Tibial artery (tissue), 4 donors: Measurements from ENCODE around the gene OTOF.

Experiments
- DNase-seq, 2 donors: peaks; one replicate each; pipeline ENCODE4 v3.0.0-alpha.2; 2019
- H3K27ac ChIP-seq, 2 donors: fragments of 200-600 bp; sonication (generic) in 1 of 2; 1 replicate in 1 of 2; 2 replicates in 1 of 2; pipeline ENCODE4 v1.5.1; 2018 to 2019; ENCODE audit warnings: mild to moderate bottlenecking in 1 of 2
- H3K27me3 ChIP-seq, 2 donors: fragments of 200-600 bp; sonication (generic) in 1 of 2; one replicate each; pipeline versions ENCODE4 v1.5.1 to v1.6.0; 2016 to 2019
- H3K36me3 ChIP-seq, 3 donors: fragments of 200-600 bp; sonication (generic) in 2 of 3; one replicate each; pipeline ENCODE4 v1.5.1; 2016 to 2019; ENCODE audit warnings: mild to moderate bottlenecking in 2 of 3
- H3K4me1 ChIP-seq, 4 donors: fragments of 200-600 bp; sonication (generic) in 2 of 4; 1 replicate in 3 of 4; 2 replicates in 1 of 4; pipeline ENCODE4 v1.5.1; 2016 to 2019
- H3K4me3 ChIP-seq, 2 donors: fragments of 200-600 bp; sonication (generic) in 1 of 2; 1 replicate in 1 of 2; 2 replicates in 1 of 2; pipeline ENCODE4 v1.5.1; 2018 to 2019; ENCODE audit warnings: mild to moderate bottlenecking in 2 of 2
- H3K9me3 ChIP-seq, 3 donors: fragments of 200-600 bp; sonication (generic) in 1 of 3; one replicate each; pipeline ENCODE4 v1.5.1; 2016 to 2019
- intact Hi-C: fragments of 100-400 bp; cut with DNase I; formaldehyde crosslinking; loops from one replicate; pipeline ENCODE4 v1.15.0; 2023; ENCODE audit warnings: low total_unique reads
- TF ChIP-seq, protein P1 (sequence below), 2 experiments: fragments of 200-600 bp in 1 of 2; fragments of 450-650 bp in 1 of 2; IDR thresholded peaks; one replicate each; pipeline ENCODE4 v1.5.1; 2017 to 2019; ENCODE audit warnings: antibody characterized with exemption in 2 of 2, mild to moderate bottlenecking in 1 of 2, moderate library complexity in 1 of 2

Gene OTOF

DNA sequence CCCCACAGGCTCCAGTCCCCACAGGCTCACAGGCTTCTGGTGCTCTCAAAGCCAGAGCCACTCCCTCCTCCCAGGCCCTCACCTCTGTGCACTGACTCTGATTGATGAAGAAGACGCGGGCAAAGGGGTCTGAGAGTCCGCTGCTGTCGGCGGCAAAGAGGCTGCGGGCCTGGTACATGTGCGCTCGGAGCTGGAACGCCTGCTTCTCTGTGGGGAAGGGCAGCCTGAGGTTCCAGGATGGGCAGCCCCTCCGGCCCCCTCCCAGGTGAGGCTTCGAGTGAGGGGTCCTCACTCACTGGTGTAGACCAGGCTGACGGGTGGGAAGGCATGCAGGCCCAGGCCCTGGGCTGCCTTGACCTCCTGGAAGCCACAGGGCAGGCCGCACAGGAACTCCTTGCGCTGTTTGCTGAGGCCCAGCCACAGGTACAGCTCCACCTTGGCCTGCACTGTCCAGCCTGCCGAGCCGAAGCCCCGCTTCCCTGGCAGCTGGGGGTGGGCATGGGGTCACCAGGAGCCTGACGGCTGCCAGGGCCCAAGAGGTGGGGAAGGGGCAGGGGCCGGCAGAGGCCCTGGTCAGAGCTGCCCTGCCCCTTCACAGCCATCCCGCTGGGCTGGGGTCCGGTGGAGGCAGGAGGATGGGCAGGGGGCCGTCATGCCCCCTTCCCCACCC, 2.0 kb downstream of the OTOF start:
- TF ChIP-seq, protein P1, sequence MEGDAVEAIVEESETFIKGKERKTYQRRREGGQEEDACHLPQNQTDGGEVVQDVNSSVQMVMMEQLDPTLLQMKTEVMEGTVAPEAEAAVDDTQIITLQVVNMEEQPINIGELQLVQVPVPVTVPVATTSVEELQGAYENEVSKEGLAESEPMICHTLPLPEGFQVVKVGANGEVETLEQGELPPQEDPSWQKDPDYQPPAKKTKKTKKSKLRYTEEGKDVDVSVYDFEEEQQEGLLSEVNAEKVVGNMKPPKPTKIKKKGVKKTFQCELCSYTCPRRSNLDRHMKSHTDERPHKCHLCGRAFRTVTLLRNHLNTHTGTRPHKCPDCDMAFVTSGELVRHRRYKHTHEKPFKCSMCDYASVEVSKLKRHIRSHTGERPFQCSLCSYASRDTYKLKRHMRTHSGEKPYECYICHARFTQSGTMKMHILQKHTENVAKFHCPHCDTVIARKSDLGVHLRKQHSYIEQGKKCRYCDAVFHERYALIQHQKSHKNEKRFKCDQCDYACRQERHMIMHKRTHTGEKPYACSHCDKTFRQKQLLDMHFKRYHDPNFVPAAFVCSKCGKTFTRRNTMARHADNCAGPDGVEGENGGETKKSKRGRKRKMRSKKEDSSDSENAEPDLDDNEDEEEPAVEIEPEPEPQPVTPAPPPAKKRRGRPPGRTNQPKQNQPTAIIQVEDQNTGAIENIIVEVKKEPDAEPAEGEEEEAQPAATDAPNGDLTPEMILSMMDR (IDR thresholded peaks at IDR 0.05), result no peak
- no peaks in the 10 kb centered on the region for H3K36me3 ChIP-seq
- H3K4me3 ChIP-seq, result no peak overlapping the region
- no peak overlapping the region for H3K27ac ChIP-seq
- intact Hi-C loops, result no loop called here
- no peaks in the 10 kb centered on the region for H3K27me3 ChIP-seq
- H3K4me1 ChIP-seq, result peaks cover 0 to 4% (median 0%) of the 10 kb centered on the region in 4 donors
- DNase-seq, result no peak
- H3K9me3 ChIP-seq, result no peaks in the 10 kb centered on the region

DNA sequence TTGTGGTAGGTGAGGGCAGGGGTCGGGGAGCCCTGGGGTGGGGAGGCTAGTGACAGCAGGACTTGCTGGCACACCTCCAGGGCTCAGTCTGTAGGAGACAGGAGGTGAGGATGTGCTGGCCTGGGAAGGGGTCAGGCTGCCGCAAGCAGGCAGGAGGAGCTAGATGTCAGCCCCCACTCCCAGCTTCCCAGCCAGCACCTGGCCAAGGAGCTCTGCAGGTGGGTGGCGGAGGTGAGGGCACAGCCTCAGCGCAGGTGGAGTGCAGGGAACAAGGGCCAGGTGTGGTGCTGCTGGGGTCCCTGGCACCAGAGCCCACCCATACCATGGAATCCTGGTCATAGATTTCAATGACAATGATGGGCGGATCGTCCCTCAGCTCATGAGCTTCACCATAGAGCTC, 2.9 kb downstream of the OTOF start:
- TF ChIP-seq, protein P1 (IDR thresholded peaks at IDR 0.05), result no peak
- no peak overlapping the region for H3K4me3 ChIP-seq
- no peaks in the 10 kb centered on the region for H3K9me3 ChIP-seq
- no peak overlapping the region for H3K27ac ChIP-seq
- intact Hi-C loops, result no loop called here
- no peaks in the 10 kb centered on the region for H3K36me3 ChIP-seq
- DNase-seq, result no peak
- H3K27me3 ChIP-seq, result no peaks in the 10 kb centered on the region
- peaks cover 0 to 4% (median 0%) of the 10 kb centered on the region in 4 donors for H3K4me1 ChIP-seq

DNA sequence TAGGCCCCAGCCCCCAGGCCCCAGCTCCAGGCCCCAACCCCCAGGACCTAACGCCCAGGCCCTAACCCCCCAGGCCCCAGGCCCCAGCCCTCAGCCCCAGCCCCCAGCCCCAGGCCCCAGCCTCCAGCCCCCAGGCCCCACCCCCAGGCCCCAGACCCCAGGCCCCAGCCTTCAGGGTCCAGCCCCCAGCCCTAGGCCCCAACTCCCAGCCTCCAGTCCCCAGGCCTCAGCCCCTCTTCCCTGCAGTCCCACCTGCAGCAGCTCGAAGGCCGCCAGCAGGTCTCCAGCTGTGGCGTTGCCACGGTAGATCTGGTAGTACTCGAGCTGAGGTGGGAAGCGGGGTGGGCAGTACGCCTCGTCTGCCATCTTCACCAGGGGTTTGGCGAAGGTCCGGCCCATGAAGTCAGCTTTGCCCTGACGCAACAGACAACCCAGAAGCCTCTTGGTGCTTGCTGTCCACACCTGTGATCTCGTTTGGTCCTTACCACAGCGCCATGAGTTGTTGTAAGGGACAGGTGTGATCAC, 3.6 kb downstream of the OTOF start:
- intact Hi-C loops, result no loop called here
- peaks cover 0 to 4% (median 0%) of the 10 kb centered on the region in 4 donors for H3K4me1 ChIP-seq
- H3K4me3 ChIP-seq, result no peak overlapping the region
- no peaks in the 10 kb centered on the region for H3K27me3 ChIP-seq
- TF ChIP-seq, protein P1 (IDR thresholded peaks at IDR 0.05), result no peak
- DNase-seq, result no peak
- H3K36me3 ChIP-seq, result no peaks in the 10 kb centered on the region
- H3K9me3 ChIP-seq, result peaks cover 0 to 2% (median 0%) of the 10 kb centered on the region in 3 donors
- no peak overlapping the region for H3K27ac ChIP-seq

DNA sequence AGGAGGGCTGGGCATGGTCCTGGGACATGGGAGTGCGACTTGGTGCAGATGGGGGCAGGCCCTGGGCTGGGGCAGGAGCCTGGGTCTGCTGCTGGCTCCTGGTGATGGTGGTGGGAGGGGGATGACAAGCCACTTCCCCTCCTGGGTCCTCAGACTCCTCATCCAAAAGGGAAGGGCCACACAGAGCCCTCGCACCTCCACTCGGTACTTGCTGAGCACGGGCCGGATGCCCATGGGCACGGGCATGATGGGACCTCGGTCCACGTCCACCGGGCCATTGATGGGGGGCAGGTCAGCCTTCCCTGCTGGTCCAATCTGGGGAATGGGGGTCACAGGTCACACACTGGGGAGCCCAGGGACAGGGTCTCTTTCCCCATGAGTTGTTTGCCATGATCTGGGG, 4.1 kb downstream of the OTOF start:
- intact Hi-C loops, result no loop called here
- no peaks in the 10 kb centered on the region for H3K27me3 ChIP-seq
- peaks cover 0 to 4% (median 0%) of the 10 kb centered on the region in 3 donors for H3K9me3 ChIP-seq
- TF ChIP-seq, protein P1 (IDR thresholded peaks at IDR 0.05), result no peak
- peaks cover 0 to 4% (median 0%) of the 10 kb centered on the region in 4 donors for H3K4me1 ChIP-seq
- no peak for DNase-seq
- H3K36me3 ChIP-seq, result no peaks in the 10 kb centered on the region
- no peak overlapping the region for H3K27ac ChIP-seq
- no peak overlapping the region for H3K4me3 ChIP-seq

DNA sequence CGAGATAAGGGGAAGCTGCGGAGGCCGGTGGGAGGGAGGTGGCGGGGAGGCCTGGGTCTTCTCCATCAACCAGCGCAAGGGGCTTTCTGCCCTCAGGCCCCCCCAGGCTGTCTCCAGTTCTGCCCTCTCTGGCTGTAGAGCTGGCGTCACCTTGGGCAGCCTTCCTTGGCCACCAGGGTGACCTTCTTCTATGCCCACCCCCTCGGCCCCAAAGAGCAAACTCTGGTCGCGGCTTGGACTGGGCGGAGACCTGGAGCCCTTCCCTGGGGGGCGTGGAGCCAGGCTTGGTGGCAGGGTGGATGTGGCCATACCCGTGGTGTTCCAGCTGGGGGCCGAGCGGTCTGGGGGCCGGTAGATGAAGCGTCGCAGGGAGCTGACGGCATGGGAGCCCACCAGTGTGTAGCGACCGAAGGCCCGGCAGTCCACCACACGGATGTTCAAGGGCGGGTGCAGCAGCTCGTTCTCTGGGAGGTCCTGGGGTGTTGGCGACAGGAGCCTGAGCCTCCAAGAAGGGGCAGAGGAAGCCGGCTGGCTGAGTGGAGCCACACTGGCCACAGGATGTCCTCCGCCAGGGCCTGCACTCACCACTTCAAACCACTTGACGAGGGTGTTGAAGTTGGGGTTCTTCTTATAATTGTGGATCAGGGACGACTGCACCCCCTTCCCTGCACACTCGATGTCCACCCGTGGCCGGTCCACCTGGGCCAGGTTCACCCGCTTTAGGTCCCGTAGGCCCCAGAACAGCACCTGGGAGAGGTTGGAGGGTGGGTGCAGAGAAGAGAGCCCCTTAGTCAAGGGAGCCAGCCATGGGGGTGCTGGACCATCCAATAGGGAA, 4.9 kb downstream of the OTOF start:
- TF ChIP-seq, protein P1 (IDR thresholded peaks at IDR 0.05), result no peak
- H3K4me1 ChIP-seq, result peaks cover 0 to 4% (median 0%) of the 10 kb centered on the region in 4 donors
- H3K27ac ChIP-seq, result no peak overlapping the region
- H3K4me3 ChIP-seq, result no peak overlapping the region
- no peak for DNase-seq
- H3K27me3 ChIP-seq, result no peaks in the 10 kb centered on the region
- H3K9me3 ChIP-seq, result peaks cover 0 to 4% (median 0%) of the 10 kb centered on the region in 3 donors
- intact Hi-C loops, result no loop called here
- H3K36me3 ChIP-seq, result no peaks in the 10 kb centered on the region
